ENCODE data around the gene TMPRSS9. TPM values are rescaled to one million over a fixed set of nuclear protein-coding genes. Genes with fewer than 3 reads are reported as not detected.

TMPRSS9 gene
- total and polyA plus RNA-seq, 9 donors = 0.05 to 0.51 (median 0.19) TPM; not detected in 1

GRCh38 chr19:2330255-2330631 lies 29.8 kb upstream of the TMPRSS9 start:
- no peaks in the 10 kb centered on the region for H3K9me3 ChIP-seq
- WGBS, 3 donors = 68 to 73% (median 70%) methylated on average over 10 of the region's 10 CpGs
- DNase-seq = no peak
- TF ChIP-seq EP300 (IDR thresholded peaks at IDR 0.05) (no peak), POLR2A (IDR thresholded peaks at IDR 0.05) (no peak), CTCF (IDR thresholded peaks at IDR 0.05) (no peak)
- no peak overlapping the region for H3K27ac ChIP-seq
- no peaks in the 10 kb centered on the region for H3K36me3 ChIP-seq
- H3K4me1 ChIP-seq (ENCODE audit: insufficient read depth) = peaks cover 11% of the 10 kb centered on the region
- H3K4me3 ChIP-seq = no peak overlapping the region
- no peaks in the 10 kb centered on the region for H3K27me3 ChIP-seq
- intact Hi-C loops (cut with DNase I) = no loop called here

- H3K4me1 ChIP-seq (ENCODE audit: insufficient read depth) = peaks cover 11% of the 10 kb centered on the region
- no peak overlapping the region for H3K4me3 ChIP-seq
- TF ChIP-seq POLR2A (IDR thresholded peaks at IDR 0.05) = no peak
- no peak for TF ChIP-seq CTCF (IDR thresholded peaks at IDR 0.05)
- TF ChIP-seq EP300 (IDR thresholded peaks at IDR 0.05) = no peak
- no peaks in the 10 kb centered on the region for H3K36me3 ChIP-seq
- DNase-seq = no peak
- intact Hi-C loops (cut with DNase I) = no loop called here
- H3K27ac ChIP-seq = no peak overlapping the region
- H3K9me3 ChIP-seq = no peaks in the 10 kb centered on the region
- WGBS, 3 donors = 71 to 75% (median 73%) methylated on average over 20 of the region's 20 CpGs
- H3K27me3 ChIP-seq = no peaks in the 10 kb centered on the region
These were observed 29.3 kb upstream of the TMPRSS9 start for GRCh38 chr19:2330632-2331284.

- no peak overlapping the region for H3K27ac ChIP-seq
- H3K27me3 ChIP-seq = no peaks in the 10 kb centered on the region
- no peak overlapping the region for H3K4me3 ChIP-seq
- no peaks in the 10 kb centered on the region for H3K36me3 ChIP-seq
- H3K9me3 ChIP-seq = no peaks in the 10 kb centered on the region
- 63 to 75% (median 66%) methylated on average over 12 of the region's 12 CpGs for WGBS, 3 donors
- peaks cover 11% of the 10 kb centered on the region for H3K4me1 ChIP-seq (ENCODE audit: insufficient read depth)
- no peak for TF ChIP-seq POLR2A (IDR thresholded peaks at IDR 0.05)
- intact Hi-C loops (cut with DNase I) = no loop called here
- DNase-seq = no peak
These were observed 28.3 kb upstream of the TMPRSS9 start for GRCh38 chr19:2331601-2332246.

GRCh38 chr19:2332341-2333026 lies 27.6 kb upstream of the TMPRSS9 start:
- intact Hi-C loops (cut with DNase I) = no loop called here
- H3K27ac ChIP-seq = no peak overlapping the region
- DNase-seq = no peak
- no peak overlapping the region for H3K4me3 ChIP-seq
- H3K9me3 ChIP-seq = no peaks in the 10 kb centered on the region
- H3K4me1 ChIP-seq (ENCODE audit: insufficient read depth) = peaks cover 10% of the 10 kb centered on the region
- no peaks in the 10 kb centered on the region for H3K27me3 ChIP-seq
- 79 to 86% (median 85%) methylated on average over 16 to 17 of the region's 17 CpGs for WGBS, 3 donors
- H3K36me3 ChIP-seq = no peaks in the 10 kb centered on the region
- TF ChIP-seq EP300 (IDR thresholded peaks at IDR 0.05) (no peak), POLR2A (IDR thresholded peaks at IDR 0.05) (no peak), CTCF (IDR thresholded peaks at IDR 0.05) (no peak)

Measured in ovary (tissue), 9 donors.